ENCODE results near the gene FMNL1.

FMNL1 gene

DNA sequence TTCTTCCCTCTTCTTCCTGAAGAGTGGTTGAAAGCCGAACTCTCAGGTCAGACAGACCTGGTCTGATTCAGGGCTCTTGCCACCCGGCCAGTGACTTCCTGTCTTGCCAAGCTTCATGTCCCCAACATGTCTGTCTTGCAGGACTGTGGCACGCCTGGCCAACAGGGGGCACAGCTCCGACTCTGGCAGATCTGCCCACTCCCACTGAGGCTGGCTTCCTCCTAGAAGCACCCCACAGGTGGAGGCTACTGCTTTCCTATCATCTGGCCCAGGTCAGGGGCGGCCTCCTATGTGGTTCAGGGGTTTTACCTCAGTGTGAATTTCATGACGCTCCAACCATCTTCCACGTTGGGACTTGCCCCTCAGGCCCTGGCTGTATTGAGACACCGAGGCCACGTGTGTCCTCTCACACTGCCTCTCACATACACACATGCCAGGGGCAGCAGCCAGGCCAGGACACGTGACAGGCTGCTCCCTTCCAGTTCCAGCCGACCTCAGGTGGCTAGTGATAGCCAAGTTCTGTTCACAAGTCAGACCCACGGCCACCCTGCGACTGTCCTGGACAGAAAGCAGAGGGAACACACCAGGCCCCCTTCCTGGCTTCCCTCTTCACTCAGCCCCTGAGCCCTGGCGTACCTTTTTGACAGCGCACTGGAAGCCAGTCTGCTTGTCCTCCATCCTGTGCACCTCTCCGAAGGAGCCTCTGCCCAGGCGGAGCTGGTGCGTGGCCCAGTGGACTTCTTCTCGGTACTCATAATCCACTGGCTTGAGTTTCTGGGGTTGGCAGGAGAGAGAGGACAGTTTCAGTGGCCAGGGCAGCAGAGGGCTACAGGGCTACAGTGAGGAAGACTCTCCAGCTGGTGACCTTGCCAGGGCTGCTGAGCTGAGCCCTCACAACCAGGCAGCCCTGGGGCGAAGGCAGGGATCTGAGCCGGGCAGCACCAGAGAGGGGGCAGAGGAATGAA lies 62.8 kb downstream of the FMNL1 start:
- DNase-seq = peak in 1 of 2 donors; percentile 33

DNA sequence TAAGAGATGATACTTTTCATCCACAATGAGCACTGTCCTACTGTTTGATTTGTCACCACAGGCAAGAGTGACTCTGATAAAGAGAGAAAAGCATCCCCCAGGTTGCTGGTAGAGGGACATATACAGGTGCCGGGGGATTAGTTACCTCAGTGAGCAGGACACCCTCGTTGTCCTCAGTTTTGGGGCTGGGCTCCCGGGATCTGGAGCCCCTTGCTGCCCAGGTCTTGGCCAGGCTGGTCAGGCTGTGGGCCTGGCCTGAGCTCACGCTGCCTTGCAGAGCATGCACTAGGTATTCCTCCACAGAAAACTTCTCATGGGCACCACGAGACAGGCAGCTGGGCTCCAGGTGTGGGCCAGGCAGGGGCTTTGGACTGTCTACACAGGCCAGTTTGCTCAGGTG lies 64.6 kb downstream of the FMNL1 start:
- no peak for DNase-seq

DNA sequence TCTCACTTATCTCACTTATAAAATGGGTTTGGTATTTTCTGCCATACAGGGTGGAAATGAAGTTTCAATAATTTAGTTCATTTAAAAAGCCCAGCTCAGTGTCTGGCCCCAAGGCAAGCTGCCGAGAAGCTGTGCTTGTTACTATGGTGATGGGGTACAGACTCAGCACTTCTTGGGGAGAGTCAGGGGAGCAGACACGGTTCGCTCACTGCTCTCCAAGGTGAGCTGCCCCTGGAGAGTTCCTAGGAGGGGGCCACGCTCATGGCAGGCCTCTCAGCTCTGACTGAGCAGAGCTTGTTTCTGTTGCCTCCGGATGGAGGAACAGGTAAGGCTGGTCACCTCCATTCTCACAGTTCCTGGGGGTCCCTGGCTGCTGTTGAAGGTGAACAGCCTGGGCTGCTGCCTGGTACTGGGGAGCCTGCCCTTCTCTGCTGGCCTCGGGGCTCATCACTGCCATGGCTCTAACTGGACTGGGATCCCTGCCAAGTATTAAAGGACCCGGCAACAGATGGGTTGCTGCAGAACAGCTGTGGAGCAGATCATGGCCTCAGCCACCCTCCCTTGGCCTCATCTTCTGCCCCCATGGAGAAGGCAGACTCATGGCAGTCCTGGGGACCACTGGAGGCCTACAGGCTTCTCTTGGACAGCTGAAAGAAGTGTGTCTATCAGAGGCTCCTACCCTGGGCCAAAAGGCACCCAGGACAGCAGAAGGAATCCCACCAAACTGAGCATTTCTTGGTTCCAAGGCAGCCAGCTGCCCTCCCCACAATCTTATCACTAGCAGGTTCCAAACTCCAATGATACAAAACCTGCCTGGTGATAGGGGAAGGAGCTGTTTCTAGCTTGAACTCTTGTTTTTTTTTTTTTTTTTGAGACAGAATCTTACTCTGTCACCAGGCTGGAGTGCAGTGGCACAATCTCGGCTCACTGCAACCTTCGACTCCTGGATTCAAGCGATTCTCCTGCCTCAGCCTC lies 66.1 kb downstream of the FMNL1 start:
- DNase-seq = no peak

DNA sequence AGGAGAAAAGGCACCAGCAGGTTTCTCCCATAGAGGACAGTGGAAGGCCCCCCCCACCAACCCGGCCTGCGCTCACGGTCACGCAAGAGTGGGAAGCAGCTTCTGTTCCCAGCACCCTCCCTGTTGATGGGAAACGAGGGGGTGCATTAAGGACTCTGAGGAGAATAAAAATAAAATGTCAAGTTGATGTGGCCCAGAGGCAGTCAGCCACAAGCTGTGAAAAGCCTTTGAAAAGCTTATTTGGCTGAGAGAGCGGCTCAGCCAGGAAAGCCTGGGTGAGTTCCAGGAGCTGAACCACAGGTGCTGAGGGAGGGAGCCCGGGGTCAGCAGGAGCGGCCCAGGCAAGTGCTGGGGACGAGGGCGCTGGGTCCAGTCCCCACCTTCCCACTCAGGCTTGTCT lies 67.1 kb downstream of the FMNL1 start:
- no peak for DNase-seq

DNA sequence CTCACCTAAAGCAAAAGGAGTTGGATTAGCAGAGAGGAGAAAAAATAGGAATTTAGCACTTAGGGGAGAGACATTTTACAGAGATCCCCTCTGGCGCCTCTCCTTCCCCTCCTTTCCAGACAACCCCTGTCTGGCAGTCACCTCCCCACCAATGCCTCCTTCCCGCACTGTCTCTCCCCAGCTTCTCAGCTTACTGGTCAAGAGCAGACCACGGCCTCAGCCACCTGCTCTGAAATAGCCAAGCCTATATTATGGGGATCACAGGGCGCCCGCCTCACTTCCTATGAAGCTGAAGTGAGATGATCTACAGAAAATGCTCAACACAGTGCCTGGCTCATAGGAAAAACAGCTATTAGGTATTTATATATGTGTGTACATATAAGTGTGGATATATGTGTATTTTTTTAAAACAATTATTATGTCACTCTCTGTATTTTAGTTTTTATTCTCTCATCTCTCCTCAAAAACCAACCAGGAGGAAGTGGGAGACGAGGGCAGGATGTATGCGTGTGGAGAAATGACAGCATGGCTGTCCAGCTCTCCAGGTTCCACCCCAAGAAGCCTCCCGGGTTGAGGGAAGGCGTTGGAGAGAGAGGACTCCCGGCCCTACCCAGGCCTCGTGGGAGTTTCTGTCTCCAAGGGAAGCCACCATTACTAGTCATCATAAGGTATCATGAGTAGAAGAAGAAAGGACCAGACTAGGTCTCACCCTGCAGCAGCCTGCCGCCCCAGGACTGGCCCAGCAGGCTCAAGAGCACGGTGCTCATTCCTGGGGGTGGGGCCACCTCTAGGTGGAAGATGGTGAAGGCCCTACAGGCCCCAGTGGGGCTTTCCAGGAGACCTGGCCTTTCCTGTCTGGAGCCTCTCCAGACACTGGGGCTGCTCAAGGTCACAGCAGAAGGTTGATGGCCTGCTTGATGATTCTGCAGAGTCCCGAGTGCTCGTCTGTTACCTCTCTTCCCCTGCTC lies 67.9 kb downstream of the FMNL1 start:
- no peak for DNase-seq

DNA sequence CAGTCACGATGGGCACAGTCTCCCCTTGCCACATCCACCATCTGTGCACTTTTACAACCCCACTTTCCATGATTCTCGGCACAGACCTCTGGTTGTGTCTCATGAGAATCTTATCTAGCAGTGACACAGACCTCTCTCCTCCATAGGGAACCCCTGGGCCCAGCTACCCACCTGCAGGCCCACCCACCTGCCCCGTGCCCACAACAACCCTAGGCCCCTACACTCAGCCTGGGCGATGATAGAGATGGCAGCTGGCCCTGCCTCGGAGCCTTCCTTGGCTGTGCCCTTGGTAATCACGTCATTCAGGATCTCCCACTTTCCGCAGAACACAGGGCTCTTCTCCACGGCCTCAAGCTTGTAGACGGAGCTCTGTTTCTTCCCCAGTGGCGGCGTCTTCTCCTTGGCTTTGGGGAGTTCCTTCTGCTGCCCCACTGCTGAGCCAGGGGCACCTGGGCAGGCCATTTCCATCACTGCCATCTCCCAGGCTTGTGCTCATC lies 68.6 kb downstream of the FMNL1 start:
- DNase-seq = no peak

DNA sequence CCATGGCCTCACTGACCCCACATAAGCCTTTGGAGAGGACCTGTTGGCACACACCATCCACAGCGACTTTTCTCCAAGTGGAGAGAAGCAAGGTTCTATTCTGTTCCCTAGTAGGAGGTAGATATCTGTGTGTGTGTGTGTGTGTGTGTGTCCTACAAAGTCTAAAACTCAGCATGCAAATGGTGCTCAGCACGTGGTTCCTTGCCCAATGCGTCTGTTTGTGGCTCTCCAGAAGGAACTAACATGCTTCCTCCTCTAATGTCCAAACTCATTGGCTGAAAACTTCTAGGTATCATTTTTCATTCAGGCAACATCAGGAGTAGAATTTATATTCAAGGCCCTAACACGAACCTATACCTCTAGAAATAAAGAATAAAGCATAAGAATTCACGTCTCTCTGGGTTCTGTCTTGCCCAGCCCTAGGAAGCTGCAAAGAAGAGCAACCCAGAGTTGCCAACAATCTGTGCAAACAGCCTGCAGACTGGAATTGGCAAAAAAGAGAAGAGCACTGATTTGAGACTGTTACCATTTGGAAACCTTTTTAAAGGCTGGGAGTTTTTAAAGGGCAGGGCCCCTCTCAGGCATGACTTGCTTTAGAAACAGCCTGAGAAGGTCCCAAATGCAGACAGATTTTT lies 69.6 kb downstream of the FMNL1 start:
- DNase-seq = peak; percentile 79 to 82

DNA sequence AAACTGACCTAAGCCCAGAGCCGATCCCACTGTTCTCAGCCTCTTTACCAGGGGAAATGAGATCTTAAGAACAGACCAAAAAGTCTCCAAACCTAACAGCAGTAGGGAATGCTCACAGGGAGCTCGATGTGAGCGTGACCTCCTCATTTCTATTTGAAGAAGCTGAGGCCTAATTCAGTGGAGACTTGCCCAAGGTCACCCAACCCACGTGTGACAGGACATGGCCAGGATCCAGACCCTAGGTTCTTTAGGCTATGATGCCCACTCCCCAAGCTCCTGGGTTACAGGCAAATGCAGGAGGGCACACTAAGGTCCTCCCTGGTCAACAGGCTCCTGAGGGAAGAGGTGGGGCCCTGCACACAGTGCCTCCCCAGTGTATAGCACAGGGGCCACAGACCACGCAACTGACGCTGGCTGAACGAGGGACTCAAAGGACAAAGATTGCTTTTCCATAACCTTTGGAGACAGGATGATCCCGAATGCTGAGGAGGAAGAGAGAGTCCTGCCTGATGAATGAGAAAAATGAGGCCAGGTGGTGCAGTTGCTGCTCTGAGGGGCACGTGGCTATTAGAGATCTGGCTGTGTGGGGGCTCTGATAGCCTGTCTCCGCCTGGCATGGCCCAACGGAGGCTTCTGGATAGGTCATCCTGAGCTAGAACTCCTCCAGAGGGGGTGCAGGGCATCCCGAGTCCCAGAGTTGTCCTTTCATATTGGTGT lies 71.2 kb downstream of the FMNL1 start:
- no peak for DNase-seq

DNA sequence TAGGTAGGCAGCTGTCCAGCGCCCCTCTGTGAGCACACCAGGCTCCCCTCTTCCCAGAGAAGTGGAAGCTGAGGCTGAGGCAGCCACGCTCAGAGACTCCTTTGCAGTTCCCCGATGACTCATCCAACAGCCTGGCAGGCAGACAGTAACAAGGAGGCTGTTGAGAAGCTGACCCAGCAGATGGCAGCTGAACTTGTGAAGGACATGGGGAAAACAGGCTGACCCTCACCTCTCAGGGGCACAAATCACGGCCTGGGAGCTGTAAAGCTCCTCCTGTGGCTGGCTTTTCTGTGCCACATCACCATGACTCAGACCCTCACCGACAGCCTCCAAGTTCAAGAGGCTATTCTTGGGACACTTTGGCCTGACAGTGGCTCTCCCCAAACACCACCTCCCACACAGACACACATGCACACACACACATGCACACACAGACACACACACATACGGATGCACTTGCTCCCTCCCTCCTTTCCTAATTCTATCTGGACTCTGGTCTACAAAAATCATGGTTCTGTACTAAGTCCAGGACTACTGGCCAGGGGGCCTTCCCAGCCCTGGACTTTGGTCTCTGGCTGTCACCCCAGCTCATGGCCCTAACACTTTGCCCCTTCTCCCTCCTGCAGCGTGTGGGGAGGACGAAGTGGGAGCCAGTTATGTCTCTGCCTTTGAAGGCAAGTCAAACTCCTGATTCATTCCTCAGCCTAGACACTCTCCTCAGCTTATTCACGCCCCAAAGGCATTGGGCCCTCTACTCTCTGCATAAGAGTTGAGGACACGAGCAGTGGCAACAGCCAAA lies 71.9 kb downstream of the FMNL1 start:
- peak; percentile 70 to 84 for DNase-seq

DNA sequence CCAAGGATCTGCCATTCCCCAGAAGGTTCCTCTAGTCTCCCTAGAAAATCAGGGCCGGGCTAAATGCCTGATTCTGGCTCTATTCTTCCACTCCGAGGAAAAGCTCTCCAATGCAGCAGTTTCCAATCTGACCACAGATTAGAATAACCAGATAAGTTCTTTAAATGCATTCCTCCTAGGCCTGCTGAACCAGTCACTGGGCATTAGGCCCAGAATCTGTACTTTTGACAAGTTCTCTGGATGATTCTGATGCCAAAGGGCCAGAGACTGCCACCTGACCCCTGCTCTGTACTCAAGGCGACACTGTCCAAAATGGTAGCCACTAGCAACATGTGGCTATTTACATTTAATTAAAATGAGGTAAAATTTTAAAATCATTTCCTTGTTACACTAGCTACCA lies 72.8 kb downstream of the FMNL1 start:
- no peak for DNase-seq

DNA sequence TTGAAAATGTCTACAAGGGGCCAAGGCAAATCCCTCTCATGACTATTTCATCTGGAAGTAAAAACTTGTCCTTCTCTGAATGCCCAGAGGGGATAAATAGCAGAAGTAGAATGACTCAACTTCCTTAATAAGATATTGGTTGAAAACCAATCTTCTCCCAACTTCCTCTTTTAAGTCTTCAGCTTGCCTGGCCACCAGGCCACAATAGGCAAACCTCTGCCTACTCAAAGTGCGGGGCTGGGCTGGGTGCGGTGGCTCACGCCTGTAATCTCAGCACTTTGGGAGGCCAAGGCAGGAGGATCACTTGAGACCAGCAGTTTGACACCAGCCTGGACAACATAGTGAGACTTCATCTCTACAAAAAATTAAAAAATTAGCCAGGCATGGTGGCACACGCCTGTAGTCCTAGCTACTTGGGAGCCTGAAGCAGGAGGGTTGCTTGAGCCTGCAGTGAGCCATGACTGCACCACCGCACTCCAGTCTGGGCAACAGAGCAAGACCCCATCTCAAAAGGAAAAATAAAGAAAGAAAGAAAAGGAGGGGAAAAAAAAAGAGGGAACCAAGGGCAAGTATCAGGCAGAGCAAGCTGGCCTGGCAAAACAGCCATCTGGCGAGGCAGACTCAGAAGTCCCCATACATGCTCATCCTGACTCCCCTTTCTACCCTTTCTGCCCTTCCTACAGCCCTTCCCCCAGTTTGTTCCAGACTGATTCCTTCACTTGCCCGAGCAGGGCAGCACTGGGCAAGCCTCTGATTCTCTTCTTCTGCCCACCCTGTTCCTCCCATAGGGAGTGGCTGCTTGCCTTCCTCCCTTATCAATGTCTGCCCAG lies 74.5 kb downstream of the FMNL1 start:
- DNase-seq = peak; percentile 84 to 92

DNA sequence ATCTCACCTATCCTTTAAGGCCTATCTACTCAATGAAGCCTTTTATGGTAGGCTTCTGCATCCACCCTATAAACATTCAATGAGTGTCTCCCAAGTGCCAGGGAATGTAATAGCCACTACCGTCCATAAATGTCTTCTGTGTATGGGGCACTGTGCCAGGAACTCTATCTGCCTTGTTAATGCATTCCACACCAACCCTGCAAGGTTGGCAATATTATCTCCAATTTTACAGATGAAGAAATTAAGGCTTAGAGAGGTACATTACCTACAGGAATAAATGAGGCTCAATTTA lies 75.1 kb downstream of the FMNL1 start:
- no peak for DNase-seq

Measured in inflammatory macrophage treated with lipopolysaccharide for 1 hour (primary cell).